Ovary (tissue), 3 donors: ENCODE results near the gene PIK3C2G.

ENCODE experiments used
- EP300 ChIP-seq: sonication (generic); formaldehyde crosslinking; IDR thresholded peaks from one replicate; pipeline ENCODE4 v1.6.1; 2017; ENCODE audit warnings: antibody characterized with exemption
- TF ChIP-seq, protein P1 (sequence below), 3 donors: fragments of 450-650 bp in 2 of 3; fragments of 200-600 bp in 1 of 3; IDR thresholded peaks; one replicate each; pipeline versions ENCODE4 v1.5.1 to v1.8.0; 2016 to 2022; ENCODE audit warnings: antibody characterized with exemption in 3 of 3, mild to moderate bottlenecking in 1 of 3
- donor health status: DM: no; HTN: no; CAD: no.

DNA sequence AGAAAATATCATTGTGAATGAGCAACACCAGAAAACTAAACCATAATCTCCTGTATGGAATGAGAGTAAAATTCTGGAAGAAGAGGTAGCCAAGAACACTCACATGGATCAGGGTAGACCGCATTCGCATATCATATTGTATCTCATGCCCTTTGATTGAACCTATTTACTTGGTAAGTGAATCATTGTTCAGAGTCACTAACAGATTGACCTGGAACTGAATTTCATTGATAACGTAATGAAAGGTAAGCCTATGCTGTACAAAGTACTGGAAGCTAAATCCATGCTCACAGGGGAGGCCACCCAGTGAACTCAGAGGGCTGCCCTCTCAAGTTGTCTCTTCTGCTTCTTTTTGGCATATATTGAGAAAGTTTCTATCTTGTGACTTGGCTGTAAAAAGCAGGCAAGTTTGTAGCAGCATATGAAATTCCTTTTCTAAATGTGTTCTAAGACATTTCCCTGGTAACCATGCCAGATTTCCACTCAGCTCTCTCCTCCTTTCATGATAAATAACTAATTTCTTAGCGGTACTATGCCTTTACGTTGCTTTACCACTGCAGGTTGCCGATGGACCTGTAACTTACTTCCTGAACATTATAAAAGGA is 385.1 kb downstream of the PIK3C2G start:
- no peak for TF ChIP-seq EP300
- TF ChIP-seq, protein P1, sequence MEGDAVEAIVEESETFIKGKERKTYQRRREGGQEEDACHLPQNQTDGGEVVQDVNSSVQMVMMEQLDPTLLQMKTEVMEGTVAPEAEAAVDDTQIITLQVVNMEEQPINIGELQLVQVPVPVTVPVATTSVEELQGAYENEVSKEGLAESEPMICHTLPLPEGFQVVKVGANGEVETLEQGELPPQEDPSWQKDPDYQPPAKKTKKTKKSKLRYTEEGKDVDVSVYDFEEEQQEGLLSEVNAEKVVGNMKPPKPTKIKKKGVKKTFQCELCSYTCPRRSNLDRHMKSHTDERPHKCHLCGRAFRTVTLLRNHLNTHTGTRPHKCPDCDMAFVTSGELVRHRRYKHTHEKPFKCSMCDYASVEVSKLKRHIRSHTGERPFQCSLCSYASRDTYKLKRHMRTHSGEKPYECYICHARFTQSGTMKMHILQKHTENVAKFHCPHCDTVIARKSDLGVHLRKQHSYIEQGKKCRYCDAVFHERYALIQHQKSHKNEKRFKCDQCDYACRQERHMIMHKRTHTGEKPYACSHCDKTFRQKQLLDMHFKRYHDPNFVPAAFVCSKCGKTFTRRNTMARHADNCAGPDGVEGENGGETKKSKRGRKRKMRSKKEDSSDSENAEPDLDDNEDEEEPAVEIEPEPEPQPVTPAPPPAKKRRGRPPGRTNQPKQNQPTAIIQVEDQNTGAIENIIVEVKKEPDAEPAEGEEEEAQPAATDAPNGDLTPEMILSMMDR (IDR thresholded peaks at IDR 0.05) = no peak
